GM21619 (cell line): ENCODE measurements around the gene ZBTB7C.

Source experiments
- ATAC-seq: cut with Tn5 transposase; IDR thresholded peaks from one replicate; pipeline ENCODE4 v1.9.1; 2021; ENCODE audit not compliant: unreplicated experiment

The ZBTB7C gene

GRCh38 chr18:48029296-48029986 lies 379.7 kb downstream of the ZBTB7C start:
- ATAC-seq, result no peak

GRCh38 chr18:48028696-48029095 lies 380.5 kb downstream of the ZBTB7C start:
- no peak for ATAC-seq

GRCh38 chr18:48028081-48028480 lies 381.1 kb downstream of the ZBTB7C start:
- no peak for ATAC-seq

GRCh38 chr18:48027401-48027963 lies 381.7 kb downstream of the ZBTB7C start:
- no peak for ATAC-seq

GRCh38 chr18:48026216-48026615 lies 383.0 kb downstream of the ZBTB7C start:
- ATAC-seq, result no peak

- ATAC-seq, result no peak
These were observed 384.1 kb downstream of the ZBTB7C start for GRCh38 chr18:48024881-48025660.

- no peak for ATAC-seq
These were observed 385.1 kb downstream of the ZBTB7C start for GRCh38 chr18:48024009-48024512.

- no peak for ATAC-seq
These were observed 385.7 kb downstream of the ZBTB7C start for GRCh38 chr18:48023334-48024008.

- ATAC-seq, result no peak
These were observed 386.5 kb downstream of the ZBTB7C start for GRCh38 chr18:48022531-48023329.

- ATAC-seq, result no peak
These were observed 387.2 kb downstream of the ZBTB7C start for GRCh38 chr18:48022021-48022420.

GRCh38 chr18:48021273-48021914 lies 387.8 kb downstream of the ZBTB7C start:
- ATAC-seq, result no peak

GRCh38 chr18:48020337-48021250 lies 388.6 kb downstream of the ZBTB7C start:
- no peak for ATAC-seq

- no peak for ATAC-seq
These were observed 389.4 kb downstream of the ZBTB7C start for GRCh38 chr18:48019557-48020325.

- ATAC-seq, result no peak
These were observed 390.3 kb downstream of the ZBTB7C start for GRCh38 chr18:48018851-48019250.

GRCh38 chr18:48017635-48018034 lies 391.5 kb downstream of the ZBTB7C start:
- no peak for ATAC-seq

- ATAC-seq, result no peak
These were observed 396.0 kb downstream of the ZBTB7C start for GRCh38 chr18:48013162-48013561.

GRCh38 chr18:48011926-48012465 lies 397.2 kb downstream of the ZBTB7C start:
- ATAC-seq, result no peak

GRCh38 chr18:48010264-48010663 lies 398.9 kb downstream of the ZBTB7C start:
- no peak for ATAC-seq
